Astrocyte of the spinal cord (primary cell): Measurements from ENCODE around the gene PSAPL1.

ENCODE experiments used
- DNase-seq: peaks from one replicate; pipeline ENCODE4 v3.0.0; 2011; ENCODE audit warnings: low read depth, low spot score
- H3K4me3 ChIP-seq: 2 replicates; pipeline ENCODE4 v1.5.1; 2011; ENCODE audit warnings: low read depth, mild to moderate bottlenecking, low read length, moderate library complexity
- in situ Hi-C: cut with HindIII; loops from 2 replicates; pipeline ENCODE4 v1.10.0; 2017; ENCODE audit warnings: low sequenced_read_pairs
- TF ChIP-seq, protein P1 (sequence below): IDR thresholded peaks from 2 replicates; pipeline ENCODE4 v1.5.1; 2012; ENCODE audit warnings: low read depth, mild to moderate bottlenecking, low read length, inconsistent platforms

The PSAPL1 gene

GRCh38 chr4:7402526-7402925, 32.2 kb downstream of the PSAPL1 start:
- TF ChIP-seq, protein P1, sequence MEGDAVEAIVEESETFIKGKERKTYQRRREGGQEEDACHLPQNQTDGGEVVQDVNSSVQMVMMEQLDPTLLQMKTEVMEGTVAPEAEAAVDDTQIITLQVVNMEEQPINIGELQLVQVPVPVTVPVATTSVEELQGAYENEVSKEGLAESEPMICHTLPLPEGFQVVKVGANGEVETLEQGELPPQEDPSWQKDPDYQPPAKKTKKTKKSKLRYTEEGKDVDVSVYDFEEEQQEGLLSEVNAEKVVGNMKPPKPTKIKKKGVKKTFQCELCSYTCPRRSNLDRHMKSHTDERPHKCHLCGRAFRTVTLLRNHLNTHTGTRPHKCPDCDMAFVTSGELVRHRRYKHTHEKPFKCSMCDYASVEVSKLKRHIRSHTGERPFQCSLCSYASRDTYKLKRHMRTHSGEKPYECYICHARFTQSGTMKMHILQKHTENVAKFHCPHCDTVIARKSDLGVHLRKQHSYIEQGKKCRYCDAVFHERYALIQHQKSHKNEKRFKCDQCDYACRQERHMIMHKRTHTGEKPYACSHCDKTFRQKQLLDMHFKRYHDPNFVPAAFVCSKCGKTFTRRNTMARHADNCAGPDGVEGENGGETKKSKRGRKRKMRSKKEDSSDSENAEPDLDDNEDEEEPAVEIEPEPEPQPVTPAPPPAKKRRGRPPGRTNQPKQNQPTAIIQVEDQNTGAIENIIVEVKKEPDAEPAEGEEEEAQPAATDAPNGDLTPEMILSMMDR: no peak
- no peak overlapping the region for H3K4me3 ChIP-seq
- in situ Hi-C loops: no loop called here
- no peak for DNase-seq

GRCh38 chr4:7400671-7401298, 33.9 kb downstream of the PSAPL1 start:
- TF ChIP-seq, protein P1: no peak
- in situ Hi-C loops: no loop called here
- H3K4me3 ChIP-seq: no peak overlapping the region
- no peak for DNase-seq

DNA sequence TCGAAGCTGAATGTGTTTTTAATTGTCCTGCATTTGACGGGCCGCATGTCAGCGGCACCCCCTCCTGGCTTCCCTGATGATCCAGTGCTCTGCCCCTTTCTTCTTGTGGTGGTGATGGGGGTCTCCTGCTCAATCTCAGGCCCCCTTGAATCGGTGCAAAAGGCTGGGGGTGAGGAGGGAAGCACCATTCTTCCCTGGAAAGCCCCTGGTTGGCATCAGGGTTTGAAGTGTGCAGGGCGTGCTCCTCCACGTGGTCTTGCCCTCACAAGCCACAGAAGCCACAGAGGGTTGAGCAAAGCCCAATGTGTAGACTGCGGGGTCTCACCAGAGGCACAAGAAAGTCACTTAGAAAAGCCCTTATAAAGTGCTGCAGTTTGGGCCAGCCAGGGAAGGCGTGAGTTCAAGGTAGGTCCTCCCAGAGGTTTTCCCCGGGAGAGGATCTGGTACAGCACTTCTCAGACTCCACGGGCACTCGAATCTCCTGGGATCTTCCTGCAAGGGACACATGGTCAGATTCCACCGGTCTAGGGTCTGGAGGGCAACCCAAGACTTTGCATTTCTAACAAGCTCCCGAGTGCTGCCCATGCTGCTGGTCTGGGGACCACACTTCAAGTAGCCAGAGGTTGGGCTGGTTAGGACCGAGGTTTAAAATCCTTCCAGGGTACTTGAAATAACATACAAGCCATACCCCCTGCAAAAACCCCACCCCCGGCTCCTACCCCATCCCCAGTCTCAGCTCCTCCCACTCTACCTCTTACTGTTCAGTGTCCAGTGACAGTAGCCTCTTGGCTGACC, 35.1 kb downstream of the PSAPL1 start:
- in situ Hi-C loops: no loop called here
- no peak for DNase-seq
- no peak overlapping the region for H3K4me3 ChIP-seq
- TF ChIP-seq, protein P1: no peak

DNA sequence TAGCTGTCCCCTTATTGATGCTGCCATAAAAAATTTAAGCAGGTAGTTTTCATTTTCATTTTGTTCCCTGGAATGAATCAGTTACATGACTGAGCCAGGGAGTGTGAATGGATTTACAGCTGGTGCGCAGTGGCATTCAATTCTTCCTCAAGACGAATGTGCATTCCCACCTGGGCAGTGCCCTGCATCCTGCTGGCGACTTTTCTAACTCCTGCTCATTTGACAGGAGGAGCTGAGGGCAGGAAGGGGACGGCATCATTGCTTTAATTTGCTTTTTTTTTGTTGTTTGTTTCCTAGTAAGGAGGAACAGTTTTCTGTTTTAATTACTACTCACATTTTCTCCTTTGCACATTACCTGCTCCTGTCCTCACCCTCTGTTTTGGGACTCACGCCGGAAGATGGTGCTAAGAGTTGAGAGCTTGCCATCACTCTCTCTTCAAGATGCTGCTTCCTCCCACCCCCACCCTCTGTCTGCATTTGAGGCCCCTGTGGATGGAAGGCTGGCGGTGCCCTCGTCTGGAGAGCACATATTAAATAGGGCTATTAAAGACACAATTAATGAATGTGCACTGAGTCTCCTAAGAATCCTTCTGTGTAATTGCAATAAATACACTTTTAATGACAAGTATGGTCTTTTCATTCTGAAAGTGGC, 35.8 kb downstream of the PSAPL1 start:
- TF ChIP-seq, protein P1: no peak
- no peak for DNase-seq
- no peak overlapping the region for H3K4me3 ChIP-seq
- in situ Hi-C loops: no loop called here

DNA sequence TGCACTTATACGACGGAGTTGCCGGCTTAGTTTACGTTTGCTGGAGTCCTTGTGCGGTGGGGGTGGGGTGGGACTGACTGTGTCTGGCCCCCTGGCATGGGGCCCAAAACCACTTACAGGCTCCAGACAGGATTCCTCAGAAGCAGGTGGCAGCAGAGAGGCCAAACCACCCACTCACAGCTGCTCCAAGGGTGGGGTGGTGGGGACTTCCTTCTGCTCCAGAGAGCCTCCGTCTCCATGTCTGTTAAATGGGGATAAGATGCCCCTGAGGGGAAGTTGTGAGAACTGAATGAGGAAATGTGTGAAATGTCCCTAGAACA, 36.7 kb downstream of the PSAPL1 start:
- TF ChIP-seq, protein P1: no peak
- H3K4me3 ChIP-seq: no peak overlapping the region
- DNase-seq: peak; percentile 30
- in situ Hi-C loops: no loop called here

- DNase-seq: no peak
- no peak overlapping the region for H3K4me3 ChIP-seq
- in situ Hi-C loops: no loop called here
- TF ChIP-seq, protein P1: no peak
Observed at GRCh38 chr4:7397206-7398103, 37.3 kb downstream of the PSAPL1 start.
